ENCODE measurements around the gene CHST8.

DNA sequence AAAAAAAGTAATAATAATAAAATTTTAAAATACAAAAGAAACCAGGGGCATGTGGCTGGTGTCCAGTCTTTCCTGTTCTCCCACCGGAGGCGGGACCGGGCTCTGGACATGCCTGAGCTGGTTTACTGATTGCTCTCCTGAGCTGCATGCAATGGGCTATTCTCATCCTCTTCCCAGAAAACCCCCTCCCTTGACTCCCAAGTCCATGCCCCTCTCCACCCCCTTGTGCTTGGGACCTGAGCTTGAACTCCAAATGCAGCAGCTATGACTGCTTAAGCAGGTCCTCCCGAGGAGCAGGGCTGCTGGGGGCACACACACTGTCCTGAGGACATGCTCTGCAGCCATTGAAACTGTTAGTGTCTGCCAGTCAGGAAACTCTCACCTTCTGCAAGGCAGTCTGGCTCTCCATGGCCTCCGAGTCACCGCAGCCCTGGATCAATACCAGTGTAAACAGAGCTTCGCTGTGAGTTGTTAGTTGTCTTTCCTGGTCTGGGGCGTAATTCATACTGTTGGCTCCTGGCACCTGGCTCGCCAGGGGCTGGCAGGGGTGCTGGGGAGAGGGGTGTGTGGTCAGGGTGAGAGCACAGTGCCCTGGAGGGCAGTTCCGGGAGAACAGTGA lies 41.6 kb upstream of the CHST8 start:
- no peak for TF ChIP-seq GATA2 (IDR thresholded peaks at IDR 0.05; ENCODE audit: low read depth, low read length)
- no peak for TF ChIP-seq GATA3 (IDR thresholded peaks at IDR 0.05; ENCODE audit: low read depth, low read length)
